Stimulated activated CD4-positive, alpha-beta T cell treated with anti-CD3 and anti-CD28 coated beads, Interleukin-4, amount 100 ng/mL, for 48 hours (primary cell): ENCODE measurements around the gene OR5C1.
A peak's percentile ranks its signal among the peaks of the same experiment; 100 is the strongest.
"Not testable (repeated sequence)": the region's sequence is repeated elsewhere in the genome, so short reads cannot be mapped to it uniquely, and the experiment has no call there.

Experiments
- DNase-seq, 2 donors: peaks; one replicate each; pipeline ENCODE4 v3.0.0-alpha.2; 2020; ENCODE audit warnings: low read depth in 2 of 2

OR5C1 gene

DNA sequence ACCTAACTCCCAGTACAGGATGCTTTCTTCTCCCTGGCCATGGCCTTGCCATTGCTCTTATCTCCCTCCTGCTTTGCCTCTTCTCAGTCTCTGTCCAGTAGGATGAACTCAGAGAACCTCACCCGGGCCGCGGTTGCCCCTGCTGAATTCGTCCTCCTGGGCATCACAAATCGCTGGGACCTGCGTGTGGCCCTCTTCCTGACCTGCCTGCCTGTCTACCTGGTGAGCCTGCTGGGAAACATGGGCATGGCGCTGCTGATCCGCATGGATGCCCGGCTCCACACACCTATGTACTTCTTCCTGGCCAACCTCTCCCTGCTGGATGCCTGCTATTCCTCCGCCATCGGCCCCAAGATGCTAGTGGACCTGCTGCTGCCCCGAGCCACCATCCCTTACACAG lies at the start of gene OR5C1:
TSS of gene OR5C1 (plus strand) at position 103 of the 400 bp plus-strand sequence. CDS start at position 103, 0 bp downstream.
- DNase-seq, result no peak

GRCh38 chr9:122742003-122742402 lies 46.7 kb upstream of the OR5C1 start, which contains the start of gene OR1L6:
Gene OR1L6, plus strand, starts transcription at chr9:122742303. Its CDS starts 7,545 bp downstream, at chr9:122749848.
- no peak for DNase-seq

DNA sequence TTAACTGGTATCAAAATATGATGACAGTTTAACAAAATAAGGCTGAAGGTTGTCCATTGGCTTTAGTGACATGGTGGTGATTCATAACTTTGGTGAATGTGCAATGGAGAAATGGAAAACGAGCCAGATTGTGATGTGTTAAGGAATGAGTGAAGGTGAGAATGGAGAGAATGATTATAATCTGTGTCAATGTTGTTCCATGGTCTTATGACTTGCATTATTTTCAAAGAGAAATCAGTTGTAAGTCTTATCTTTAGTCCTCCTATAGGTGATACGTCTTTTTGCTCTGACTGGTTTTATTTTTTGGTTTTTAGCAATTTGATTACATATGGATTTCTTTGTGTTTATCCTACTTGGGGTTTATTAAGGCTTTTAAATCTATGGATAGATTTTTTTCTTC lies 33.9 kb upstream of the OR5C1 start:
- no peak for DNase-seq

DNA sequence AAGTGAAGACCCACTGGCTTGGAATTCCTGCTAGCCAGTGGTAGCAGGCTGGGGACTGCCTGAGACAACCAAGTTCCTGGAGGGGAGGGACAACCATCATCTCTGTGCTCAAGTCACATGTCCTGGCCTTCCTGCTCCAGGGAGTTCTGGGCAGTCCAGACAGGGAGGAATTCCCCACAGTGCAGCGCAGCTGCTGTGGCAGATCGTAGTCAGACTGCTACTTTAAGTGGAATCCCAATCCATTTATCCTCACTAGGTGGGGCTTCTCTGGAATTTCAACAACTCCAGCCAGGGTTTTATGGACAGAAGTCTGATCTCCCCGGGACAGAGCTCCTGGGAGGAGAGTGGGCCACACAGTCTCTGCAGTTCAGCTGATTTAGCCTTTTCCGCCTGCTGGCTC lies 20.9 kb upstream of the OR5C1 start:
- no peak for DNase-seq

DNA sequence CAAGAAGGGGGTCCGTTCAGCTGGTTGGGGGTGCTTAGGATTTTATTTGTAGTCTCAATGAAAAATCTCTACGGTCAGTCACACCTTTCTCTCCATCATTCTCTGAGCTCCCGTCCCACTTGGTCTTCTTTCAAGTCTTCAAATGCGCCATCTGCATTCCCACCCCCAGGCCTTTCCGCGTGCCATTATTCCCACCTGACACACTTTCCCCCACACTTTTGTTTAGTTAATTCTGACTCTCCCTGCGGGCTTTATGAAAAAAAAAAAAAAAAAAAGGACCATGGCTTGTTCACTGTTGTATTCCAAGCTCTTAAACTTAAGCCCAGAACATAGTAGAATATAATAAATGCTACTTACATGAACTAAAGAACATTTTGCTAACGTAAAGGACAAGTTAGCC lies 11.7 kb upstream of the OR5C1 start:
- DNase-seq, result no peak

DNA sequence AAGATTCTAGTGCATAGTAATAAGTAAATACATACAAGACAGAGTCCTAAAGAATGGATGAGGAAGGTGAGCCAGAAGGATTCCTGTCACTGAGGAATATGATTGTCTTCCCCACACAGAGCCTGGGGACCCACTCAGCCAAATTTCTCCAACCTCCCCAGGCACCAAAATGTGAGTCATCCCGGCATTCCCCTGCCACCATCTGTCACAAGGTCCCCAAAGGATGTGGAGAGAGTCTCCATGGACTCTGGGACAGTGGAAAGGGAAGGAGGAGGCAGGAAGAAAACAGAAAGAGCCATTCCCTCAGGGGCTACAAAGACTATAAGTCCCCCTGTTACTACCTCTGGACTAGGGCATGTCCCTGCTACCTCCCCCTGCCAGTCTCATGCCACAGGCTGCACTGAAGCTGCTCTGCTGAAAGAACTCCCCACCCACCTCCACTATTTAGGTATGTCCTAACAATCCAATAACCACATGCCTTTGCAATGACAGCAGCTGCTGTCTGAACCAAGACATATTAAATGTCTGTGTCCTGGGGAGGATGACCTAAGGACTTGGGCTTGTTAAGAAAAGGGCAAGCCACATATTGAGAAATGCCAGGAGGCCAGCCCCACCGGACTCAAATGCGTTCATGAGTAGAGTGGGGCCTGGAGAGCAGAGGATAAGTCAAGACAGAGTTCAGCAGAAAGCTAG lies 10.7 kb upstream of the OR5C1 start:
- DNase-seq, result no peak

DNA sequence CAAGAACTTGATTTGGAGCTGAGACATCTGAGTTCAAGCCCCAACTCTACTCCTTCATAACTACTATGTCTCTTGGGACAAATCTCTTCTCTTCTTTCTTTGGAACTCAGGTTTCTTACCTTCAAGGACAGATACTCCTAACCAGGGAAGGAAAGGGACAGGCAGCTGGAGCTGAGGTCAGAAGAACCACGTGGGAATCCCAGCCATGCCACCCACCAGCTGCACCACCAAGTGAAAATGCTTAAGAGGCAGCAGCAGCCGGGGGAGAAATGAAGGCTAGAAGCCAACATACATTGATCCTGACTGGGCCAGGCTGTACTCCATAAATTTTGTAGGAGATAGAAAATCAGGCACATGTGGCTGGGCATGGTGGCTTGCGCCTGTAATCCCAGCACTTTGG lies 9.6 kb upstream of the OR5C1 start:
- DNase-seq, result no peak

DNA sequence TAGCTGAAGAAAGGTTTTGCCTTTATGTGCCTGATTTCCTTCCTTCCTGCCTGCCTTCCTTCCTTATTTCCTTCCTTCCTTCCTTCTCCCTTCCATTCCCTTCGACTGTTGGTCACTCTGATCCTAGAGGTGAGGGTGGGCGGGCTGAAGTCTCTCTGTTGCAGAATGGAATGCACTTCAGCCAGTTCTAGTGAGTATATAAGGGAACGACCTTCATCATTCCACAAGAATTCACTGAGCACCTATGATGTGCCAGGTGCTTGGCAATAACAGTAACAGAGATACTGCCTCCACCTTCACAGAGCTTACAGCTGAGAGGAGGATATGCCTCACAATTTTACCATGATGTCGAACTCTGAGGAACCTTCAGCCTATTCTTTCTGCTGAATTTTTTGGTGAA lies 8.7 kb upstream of the OR5C1 start:
- no peak for DNase-seq

GRCh38 chr9:122781671-122782070 lies 7.1 kb upstream of the OR5C1 start:
- no peak for DNase-seq

GRCh38 chr9:122785269-122785668 lies 3.5 kb upstream of the OR5C1 start:
- DNase-seq, result no peak

- no peak for DNase-seq
These were observed 2.4 kb upstream of the OR5C1 start for GRCh38 chr9:122786338-122786737.

DNA sequence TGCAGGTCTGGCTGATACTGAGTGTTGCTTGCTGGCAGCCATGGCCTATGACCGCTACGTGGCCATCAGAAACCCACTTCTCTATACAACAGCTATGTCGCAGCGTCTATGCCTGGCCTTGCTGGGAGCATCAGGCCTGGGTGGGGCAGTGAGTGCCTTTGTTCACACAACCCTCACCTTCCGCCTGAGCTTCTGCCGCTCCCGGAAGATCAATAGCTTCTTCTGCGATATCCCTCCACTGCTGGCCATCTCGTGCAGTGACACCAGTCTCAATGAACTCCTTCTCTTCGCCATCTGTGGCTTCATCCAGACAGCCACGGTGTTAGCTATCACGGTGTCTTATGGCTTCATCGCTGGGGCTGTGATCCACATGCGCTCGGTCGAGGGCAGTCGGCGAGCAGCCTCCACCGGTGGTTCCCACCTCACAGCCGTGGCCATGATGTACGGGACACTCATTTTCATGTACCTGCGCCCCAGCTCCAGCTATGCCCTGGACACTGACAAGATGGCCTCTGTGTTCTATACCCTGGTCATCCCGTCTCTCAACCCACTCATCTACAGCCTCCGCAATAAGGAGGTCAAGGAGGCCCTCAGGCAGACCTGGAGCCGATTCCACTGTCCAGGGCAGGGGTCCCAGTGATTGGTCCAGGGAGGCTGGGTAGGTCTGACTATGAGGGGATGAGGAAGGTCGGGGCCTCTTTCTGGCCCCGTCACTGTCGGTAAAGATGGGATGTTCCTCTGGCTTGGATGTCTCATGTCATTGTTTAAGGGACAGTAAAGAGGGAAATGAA lies 718 bp downstream of the OR5C1 start:
- no peak for DNase-seq

DNA sequence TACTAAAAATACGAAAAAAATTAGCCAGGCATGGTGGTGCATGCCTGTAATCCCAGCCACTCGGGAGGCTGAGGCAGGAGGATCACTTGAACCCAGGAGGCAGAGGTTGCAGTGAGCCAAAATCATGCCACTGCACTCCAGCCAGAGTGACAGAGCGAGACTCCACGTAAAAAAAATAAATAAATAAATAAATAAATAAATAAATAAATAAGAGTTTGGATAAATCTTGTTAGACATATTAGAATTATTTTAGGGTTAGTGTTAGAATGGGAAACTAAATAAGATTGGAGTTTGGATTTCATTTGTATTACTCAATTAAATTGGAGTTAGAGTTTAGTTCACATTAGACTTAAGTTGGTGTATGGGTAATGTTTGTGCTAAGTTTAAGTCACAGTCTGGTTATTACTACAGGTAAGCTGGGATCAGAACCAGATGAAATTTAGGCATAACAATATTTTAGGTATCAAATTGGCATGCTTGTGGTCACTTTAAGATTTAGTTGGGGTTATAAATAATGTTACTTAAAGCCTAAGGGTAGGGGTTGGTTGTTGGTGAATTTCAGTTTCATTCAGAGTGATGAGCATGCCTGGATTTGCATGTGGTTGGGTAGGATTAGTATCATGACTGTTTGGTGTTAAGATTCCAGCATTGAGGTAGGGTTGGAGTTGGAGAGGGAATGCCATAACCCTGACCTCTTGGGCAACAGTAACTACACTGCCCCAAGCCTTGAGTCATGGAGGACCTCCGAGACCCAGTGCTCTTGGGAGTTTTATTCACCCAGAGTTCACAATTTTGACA lies 3.3 kb downstream of the OR5C1 start:
- DNase-seq, result no peak

GRCh38 chr9:122797316-122798063 lies 8.8 kb downstream of the OR5C1 start:
- no peak for DNase-seq

- DNase-seq, result no peak
These were observed 11.6 kb downstream of the OR5C1 start, which contains the start of gene OR1K1 for GRCh38 chr9:122800066-122801060. Gene OR1K1, plus strand, starts transcription at chr9:122800123. Its CDS starts 0 bp downstream, at chr9:122800123.

GRCh38 chr9:122806661-122807060 lies 17.9 kb downstream of the OR5C1 start:
- DNase-seq, result no peak

DNA sequence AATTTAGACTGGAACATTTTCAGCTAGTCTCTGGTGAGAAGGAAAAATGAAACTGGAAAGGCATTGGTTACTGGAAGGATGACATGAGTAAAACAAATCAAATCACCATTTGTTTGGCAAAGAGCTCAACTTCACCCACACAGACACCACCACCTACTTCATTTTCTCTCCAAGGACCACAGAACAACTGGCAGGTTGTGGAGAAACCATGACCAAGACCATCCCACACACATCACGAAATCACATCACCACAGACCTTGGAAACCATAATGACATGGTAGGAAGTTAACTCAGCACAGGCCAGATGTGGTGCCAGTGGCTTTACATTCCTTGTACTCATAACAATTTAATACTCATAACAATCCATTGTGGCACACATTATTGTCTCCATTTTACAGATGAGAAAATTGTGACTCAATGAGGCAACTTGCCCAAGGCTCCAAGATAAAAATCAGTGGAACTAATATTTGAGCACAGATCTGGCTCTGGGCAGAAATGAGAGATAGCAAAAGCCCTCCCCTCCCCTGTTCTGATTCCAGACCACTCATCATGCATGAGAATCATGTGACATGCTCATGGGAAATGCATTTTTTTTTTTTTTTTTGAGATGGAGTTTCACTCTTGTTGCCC lies 18.7 kb downstream of the OR5C1 start:
- DNase-seq, result peak; percentile 24 to 61

GRCh38 chr9:122808141-122808540 lies 19.4 kb downstream of the OR5C1 start:
- no peak for DNase-seq

- not testable (repeated sequence) for DNase-seq
These were observed 20.5 kb downstream of the OR5C1 start for GRCh38 chr9:122809261-122809660.
